MCF 10A (cell line): ENCODE measurements around the gene GABRD. TPM values are rescaled to one million over a fixed set of nuclear protein-coding genes. Genes with fewer than 3 reads are reported as not detected.

Experiments
- BruUV-seq: library from RNA; stranded (reverse); fragments of 400-500 nt; replicated peaks from 2 replicates; lab custom pipeline; 2021; lab: Mats Ljungman, UMichigan
- CTCF ChIA-PET: fragments of 300-600 bp; sonication (Branson Sonifier 250); formaldehyde crosslinking; extraction: SDS; loops from one replicate; lab custom pipeline; 2021; ENCODE audit warnings: antibody characterized with exemption, inconsistent platforms; lab: Yijun Ruan, JAX
- POLR2A ChIA-PET: fragments of 300-600, 350-650 bp; sonication (Branson Sonifier 250); formaldehyde crosslinking; extraction: SDS; loops from one replicate; lab custom pipeline; 2020; ENCODE audit warnings: antibody characterized with exemption, inconsistent platforms; lab: Yijun Ruan, JAX
- DNase-seq: peaks from one replicate; pipeline ENCODE4 v3.0.0-alpha.2; 2018; ENCODE audit not compliant: unreplicated experiment
- H3K27ac Mint-ChIP-seq: one replicate; pipeline ENCODE4 v1.8.0; 2022; ENCODE audit warnings: mild to moderate bottlenecking, low read depth, mixed read lengths; ENCODE audit not compliant: unreplicated experiment
- H3K27me3 Mint-ChIP-seq: one replicate; pipeline ENCODE4 v1.8.0; 2022; ENCODE audit warnings: mixed read lengths; ENCODE audit not compliant: insufficient read depth, unreplicated experiment
- H3K36me3 Mint-ChIP-seq: one replicate; pipeline ENCODE4 v1.8.0; 2022; ENCODE audit warnings: mild to moderate bottlenecking, moderate library complexity, mixed read lengths; ENCODE audit not compliant: insufficient read depth, unreplicated experiment
- H3K4me1 Mint-ChIP-seq: one replicate; pipeline ENCODE4 v1.8.0; 2022; ENCODE audit warnings: mixed read lengths; ENCODE audit not compliant: insufficient read depth, unreplicated experiment
- H3K4me3 Mint-ChIP-seq: one replicate; pipeline ENCODE4 v1.8.0; 2022; ENCODE audit warnings: mild to moderate bottlenecking, moderate library complexity, mixed read lengths; ENCODE audit not compliant: unreplicated experiment
- H3K9me3 Mint-ChIP-seq: one replicate; pipeline ENCODE4 v1.8.0; 2022; ENCODE audit warnings: mixed read lengths; ENCODE audit not compliant: unreplicated experiment
- intact Hi-C: fragments of 100-400 bp; cut with micrococcal nuclease; formaldehyde crosslinking; loops from 2 replicates; pipeline ENCODE4 v1.14.1; 2022
- total RNA-seq: library from RNA; stranded (reverse); gene quantifications from 2 replicates; pipeline ENCODE4 v1.2.3, GENCODE V29; 2022
- TF ChIP-seq, protein P1 (sequence below): fragments of 200-600 bp; IDR thresholded peaks from one replicate; pipeline ENCODE4 v1.8.0; 2022; ENCODE audit warnings: antibody characterized with exemption, mild to moderate bottlenecking; ENCODE audit not compliant: unreplicated experiment

The GABRD gene
- total RNA-seq, 1 experiment from 2014 or later = not detected

DNA sequence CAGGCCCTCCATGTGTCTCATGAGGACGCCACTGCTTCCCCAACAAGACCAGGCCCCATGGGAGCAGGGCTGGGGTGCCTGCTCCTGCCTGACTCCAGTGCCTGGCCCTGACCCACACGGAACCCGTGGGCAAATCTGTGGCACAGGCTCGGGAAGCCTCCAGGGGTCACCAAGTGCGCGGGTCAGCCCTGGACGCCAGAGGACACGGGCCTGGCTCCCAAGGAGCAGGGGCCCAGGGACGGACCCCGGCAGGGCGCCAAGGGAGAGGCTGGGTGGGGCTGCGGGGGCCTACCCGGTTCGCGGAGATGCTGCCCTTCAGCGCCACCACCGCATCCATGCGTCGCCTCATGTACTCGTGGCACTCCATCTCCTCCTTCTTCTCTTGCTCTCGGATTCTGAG lies 47.5 kb upstream of the GABRD start:
- Mint-ChIP-seq H3K36me3 (no peaks in the 10 kb centered on the region), H3K9me3 (peaks cover 9% of the 10 kb centered on the region), H3K27ac (no peak overlapping the region), H3K4me3 (no peak overlapping the region), H3K4me1 (peaks cover 8% of the 10 kb centered on the region), H3K27me3 (no peaks in the 10 kb centered on the region)
- ChIA-PET POLR2A (no interaction called here), CTCF (no interaction called here)
- no peak for DNase-seq
- BruUV-seq = no TSS peak
- TF ChIP-seq, protein P1, sequence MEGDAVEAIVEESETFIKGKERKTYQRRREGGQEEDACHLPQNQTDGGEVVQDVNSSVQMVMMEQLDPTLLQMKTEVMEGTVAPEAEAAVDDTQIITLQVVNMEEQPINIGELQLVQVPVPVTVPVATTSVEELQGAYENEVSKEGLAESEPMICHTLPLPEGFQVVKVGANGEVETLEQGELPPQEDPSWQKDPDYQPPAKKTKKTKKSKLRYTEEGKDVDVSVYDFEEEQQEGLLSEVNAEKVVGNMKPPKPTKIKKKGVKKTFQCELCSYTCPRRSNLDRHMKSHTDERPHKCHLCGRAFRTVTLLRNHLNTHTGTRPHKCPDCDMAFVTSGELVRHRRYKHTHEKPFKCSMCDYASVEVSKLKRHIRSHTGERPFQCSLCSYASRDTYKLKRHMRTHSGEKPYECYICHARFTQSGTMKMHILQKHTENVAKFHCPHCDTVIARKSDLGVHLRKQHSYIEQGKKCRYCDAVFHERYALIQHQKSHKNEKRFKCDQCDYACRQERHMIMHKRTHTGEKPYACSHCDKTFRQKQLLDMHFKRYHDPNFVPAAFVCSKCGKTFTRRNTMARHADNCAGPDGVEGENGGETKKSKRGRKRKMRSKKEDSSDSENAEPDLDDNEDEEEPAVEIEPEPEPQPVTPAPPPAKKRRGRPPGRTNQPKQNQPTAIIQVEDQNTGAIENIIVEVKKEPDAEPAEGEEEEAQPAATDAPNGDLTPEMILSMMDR = no peak
- intact Hi-C loops = no loop called here

DNA sequence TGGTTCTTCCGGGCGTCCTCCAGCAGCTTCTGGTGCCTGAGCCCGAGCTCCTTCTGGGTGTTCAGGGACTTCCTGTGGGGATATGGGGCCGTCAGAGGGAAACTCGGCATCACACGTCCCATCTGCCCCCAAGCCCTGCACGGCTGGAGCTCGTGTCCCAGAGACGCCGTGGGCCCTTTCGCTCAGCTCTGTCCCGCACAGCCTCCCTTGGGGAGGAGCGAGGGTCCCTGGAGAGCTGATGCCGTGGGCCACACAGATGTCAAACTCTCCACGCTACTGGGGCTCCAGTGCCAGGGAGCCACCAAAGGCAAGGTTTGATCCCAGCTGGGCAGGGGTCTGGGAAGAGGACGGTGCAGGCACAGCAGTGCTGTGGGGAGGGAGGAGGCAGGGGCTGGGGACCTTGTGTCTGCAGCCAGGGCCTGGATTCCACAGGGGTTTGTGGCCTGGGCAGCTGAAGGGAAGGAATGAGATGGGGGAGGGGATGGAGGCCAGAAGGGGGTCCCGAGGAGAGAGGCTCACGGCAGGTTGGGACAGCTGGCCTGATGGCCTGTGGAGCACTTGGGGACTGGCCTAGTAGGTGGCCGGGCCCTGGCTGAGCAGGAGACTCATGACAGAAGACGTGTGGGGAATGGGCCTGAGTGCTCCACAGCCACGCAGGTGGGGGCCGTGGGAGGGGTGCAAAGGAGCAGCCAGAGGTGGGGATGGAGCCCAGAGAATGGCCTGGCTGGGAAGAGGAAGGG lies 46.0 kb upstream of the GABRD start:
- TF ChIP-seq, protein P1 = no peak
- peaks cover under 1% of the 10 kb centered on the region for H3K4me1 Mint-ChIP-seq
- ChIA-PET CTCF (interaction anchor here (0.6 to 1.1 kb wide), 4 partner anchors 12 to 384 kb away, joined by 3 read pairs; no protein-coding TSS in a partner anchor), POLR2A (no interaction called here)
- H3K27ac Mint-ChIP-seq = no peak overlapping the region
- no peak for DNase-seq
- no peak overlapping the region for H3K4me3 Mint-ChIP-seq
- intact Hi-C loops = no loop called here
- no TSS peak for BruUV-seq
- peaks cover 1% of the 10 kb centered on the region for H3K9me3 Mint-ChIP-seq
- H3K36me3 Mint-ChIP-seq = no peaks in the 10 kb centered on the region
- no peaks in the 10 kb centered on the region for H3K27me3 Mint-ChIP-seq

DNA sequence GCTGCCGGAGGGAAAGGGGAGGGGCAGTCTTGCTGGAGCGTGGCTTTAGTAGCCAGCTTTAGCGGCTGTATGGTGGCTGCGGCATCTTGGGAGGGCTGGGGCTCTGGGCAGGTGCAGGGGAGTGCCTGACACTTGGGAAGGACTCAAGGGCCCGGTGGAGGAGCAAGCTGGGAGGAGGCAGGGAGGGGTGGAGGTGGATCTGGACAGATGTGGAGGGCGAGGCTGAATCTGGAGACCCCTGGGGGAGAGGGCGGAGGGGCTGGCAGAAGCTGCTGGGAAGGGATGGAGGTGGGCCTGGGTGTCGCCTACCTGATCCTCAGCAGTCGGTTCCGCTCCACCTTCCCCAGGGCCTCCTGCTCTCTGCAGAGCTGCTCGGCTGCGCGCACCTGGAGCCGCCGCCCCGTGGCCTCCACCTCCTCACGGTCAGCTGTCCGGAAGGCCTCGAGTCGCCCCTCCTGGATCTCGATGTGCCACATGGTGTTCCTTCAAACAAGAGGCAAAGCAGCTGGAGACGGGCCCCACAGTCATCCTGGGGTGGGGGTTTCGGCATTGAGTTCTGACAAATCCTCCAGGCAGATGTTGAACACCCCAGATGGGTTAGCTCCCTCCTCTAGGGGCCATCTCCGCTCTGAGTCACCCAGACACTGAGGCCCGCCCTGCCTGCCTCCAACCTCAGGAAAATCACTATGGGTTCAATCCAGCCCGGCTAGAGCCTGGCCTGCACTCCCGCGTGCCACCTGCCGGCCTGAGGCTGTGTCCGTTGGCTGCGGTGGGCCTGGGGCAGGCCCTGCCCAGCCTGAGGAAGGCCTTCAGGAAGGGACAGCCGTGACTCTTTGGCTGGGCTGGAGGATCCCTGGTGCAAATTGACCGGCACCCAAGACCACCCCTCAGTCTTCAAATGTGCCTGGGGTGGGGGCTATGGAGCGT lies 45.2 kb upstream of the GABRD start:
- CTCF ChIA-PET = interaction anchor here (0.6 to 1.1 kb wide), 3 partner anchors 13 to 71 kb away, joined by 3 read pairs; no protein-coding TSS in a partner anchor
- DNase-seq = no peak
- BruUV-seq = no TSS peak
- H3K9me3 Mint-ChIP-seq = no peaks in the 10 kb centered on the region
- no peak overlapping the region for H3K27ac Mint-ChIP-seq
- H3K4me3 Mint-ChIP-seq = no peak overlapping the region
- H3K27me3 Mint-ChIP-seq = no peaks in the 10 kb centered on the region
- no peaks in the 10 kb centered on the region for H3K36me3 Mint-ChIP-seq
- H3K4me1 Mint-ChIP-seq = no peaks in the 10 kb centered on the region
- POLR2A ChIA-PET = interaction anchor here (0.6 kb wide), 1 partner anchor 14 kb away, joined by 3 read pairs; no protein-coding TSS in a partner anchor
- TF ChIP-seq, protein P1 = no peak
- intact Hi-C loops = no loop called here

DNA sequence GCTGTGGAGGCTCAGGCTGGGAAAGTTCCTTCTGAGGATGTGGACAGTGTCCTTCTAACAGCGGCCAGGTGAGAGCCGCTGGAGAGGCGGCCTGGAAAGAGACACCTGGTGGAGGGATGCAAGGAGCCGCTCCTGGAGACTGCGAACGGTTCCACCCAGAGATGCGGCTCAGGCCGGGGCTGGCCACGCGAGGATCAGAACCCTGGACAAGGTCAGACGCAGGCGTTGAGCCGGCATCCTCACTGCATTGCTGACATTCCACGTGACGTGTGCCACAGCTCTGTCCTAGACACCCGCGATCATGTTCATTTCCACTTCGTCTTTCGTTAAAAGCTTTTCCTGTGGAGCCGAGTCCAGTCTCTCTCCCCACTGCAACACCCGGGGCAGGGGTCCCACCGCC lies 44.3 kb upstream of the GABRD start:
- no peak for DNase-seq
- H3K4me1 Mint-ChIP-seq = no peaks in the 10 kb centered on the region
- H3K9me3 Mint-ChIP-seq = no peaks in the 10 kb centered on the region
- H3K27ac Mint-ChIP-seq = no peak overlapping the region
- H3K27me3 Mint-ChIP-seq = no peaks in the 10 kb centered on the region
- ChIA-PET CTCF (interaction anchor here (0.6 kb wide), 1 partner anchor 20 kb away, joined by 4 read pairs; no protein-coding TSS in a partner anchor), POLR2A (no interaction called here)
- TF ChIP-seq, protein P1 = no peak
- intact Hi-C loops = no loop called here
- no peak overlapping the region for H3K4me3 Mint-ChIP-seq
- no TSS peak for BruUV-seq
- no peaks in the 10 kb centered on the region for H3K36me3 Mint-ChIP-seq
